Cerebellar nuclear complex (tissue), 1 donor: ENCODE data around the gene CFP.

Experiments used
- DNase-seq, 2 experiments: peaks; one replicate each; lab custom pipeline; 2025; lab: John Stamatoyannopoulos, UW

Gene CFP

DNA sequence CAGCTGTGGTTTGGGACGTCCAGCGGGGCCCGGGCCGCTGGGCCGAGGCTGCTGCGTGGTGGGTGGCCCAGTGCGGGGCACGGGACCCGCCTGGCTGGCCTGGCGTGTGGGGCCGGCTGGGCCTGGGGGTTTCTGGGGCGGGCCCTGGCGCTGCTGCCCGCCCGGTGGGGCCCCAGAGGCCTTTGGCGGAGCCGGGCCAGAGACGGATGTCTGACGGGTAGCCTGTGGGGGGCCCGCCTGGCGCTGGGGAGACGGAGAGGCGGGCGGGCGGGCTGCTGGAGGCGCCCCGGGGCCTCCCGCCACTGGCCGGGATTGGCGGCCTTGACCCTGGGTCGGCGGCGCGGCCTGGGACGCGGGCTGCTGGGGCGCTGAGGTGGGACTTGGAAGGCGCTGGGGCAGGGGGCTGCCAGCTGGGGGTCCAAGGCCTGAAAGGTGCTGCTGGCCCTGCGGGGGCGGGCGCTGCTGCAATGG lies 55.6 kb downstream of the CFP start:
- no peak for DNase-seq

DNA sequence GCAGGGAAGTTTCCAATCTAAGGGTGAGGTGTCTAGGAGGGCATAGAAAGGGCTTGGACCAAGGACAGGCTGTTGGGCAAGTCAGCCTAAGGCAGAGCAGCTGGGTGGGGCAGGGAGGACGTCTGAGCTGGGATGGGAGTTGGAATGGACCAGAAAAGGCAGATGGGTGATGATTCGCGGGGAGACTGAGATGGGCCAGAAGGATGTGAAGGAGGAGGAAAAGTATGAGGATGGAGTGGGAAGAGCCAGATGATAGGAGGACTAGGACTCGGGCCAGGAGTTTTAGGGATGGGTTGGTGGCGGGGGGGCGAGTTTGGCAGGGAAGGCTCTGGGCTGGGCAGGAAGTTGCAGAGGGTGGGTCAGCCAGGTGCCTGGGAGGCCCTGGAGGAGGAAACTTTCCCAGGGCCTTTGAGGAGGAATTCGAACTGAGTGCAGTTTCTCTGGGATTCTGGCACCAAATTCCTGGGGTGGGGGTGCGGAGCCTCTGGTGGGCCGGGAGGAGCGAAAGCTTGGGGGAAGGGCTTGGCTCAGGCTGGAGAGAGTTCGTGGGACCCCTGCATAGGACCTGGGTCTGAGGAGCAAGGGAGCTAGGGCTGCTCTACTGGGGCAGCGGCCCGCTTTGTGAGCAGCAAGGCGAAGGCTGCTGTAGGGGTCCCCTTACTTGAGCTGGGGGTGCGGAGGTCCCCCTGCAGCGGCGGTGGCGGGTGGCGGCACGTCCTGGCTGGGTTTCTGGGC lies 56.2 kb downstream of the CFP start:
- DNase-seq: no peak
